Stimulated activated CD4-positive, alpha-beta T cell treated with anti-CD3 and anti-CD28 coated beads, Interleukin-4, amount 100 ng/mL, for 1 hour (primary cell): ENCODE measurements around the gene NTSR1.

Source experiments
- DNase-seq: peaks from one replicate; pipeline ENCODE4 v3.0.0-alpha.2; 2020

NTSR1 gene

DNA sequence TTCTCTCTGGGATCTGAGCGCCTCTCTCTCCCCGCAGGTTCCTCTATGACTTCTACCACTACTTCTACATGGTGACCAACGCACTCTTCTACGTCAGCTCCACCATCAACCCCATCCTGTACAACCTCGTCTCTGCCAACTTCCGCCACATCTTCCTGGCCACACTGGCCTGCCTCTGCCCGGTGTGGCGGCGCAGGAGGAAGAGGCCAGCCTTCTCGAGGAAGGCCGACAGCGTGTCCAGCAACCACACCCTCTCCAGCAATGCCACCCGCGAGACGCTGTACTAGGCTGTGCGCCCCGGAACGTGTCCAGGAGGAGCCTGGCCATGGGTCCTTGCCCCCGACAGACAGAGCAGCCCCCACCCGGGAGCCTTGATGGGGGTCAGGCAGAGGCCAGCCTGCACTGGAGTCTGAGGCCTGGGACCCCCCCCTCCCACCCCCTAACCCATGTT is 51.4 kb downstream of the NTSR1 start:
- no peak for DNase-seq

DNA sequence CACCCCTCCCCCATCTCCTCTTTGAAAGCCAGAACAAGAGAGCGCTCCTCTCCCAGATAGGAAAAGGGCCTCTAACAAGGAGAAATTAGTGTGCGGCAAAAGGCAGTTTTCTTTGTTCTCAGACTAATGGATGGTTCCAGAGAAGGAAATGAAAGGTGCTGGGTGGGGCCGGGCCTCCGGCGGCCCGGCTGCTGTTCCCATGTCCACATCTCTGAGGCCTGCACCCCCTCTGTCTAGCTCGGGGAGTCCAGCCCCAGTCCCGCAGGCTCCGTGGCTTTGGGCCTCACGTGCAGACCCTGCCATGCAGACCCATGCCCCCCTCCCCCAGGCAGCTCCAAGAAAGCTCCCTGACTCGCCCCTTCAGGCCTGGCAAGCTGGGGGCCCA is 51.8 kb downstream of the NTSR1 start:
- no peak for DNase-seq

DNA sequence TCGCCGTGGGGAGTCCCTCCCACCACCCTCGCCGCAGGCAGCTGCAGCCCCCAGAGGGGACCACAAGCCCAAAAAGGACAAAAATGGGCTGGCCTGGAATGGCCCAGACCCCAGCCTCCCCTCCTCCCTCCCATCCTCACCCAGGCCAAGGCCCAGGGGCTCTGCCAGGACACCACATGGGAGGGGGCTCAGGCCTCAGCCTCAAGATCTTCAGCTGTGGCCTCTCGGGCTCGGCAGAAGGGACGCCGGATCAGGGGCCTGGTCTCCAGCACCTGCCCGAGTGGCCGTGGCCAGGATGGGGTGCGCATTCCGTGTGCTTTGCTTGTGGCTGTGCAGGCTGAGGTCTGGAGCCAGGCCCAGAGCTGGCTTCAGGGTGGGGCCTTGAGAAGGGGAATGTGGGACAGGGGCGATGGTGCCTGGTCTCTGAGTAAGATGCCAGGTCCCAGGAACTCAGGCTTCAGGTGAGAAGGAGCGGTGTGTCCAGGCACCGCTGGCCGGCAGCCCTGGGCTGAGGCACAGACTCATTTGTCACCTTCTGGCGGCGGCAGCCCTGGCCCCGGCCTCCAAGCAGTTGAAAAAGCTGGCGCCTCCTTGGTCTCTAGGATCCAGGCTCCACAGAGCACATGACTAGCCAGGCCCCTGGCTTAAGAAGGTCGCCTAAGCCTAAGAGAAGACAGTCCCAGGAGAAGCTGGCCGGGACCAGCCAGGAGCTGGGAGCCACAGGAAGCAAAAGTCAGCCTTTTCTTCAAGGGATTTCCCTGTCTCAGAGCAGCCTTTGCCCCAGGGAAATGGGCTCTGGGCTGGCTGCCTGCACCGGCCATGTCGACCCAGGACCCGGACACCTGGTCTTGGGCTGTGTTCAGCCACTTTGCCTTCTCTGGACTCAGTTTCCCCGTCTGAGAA is 52.5 kb downstream of the NTSR1 start:
- no peak for DNase-seq

DNA sequence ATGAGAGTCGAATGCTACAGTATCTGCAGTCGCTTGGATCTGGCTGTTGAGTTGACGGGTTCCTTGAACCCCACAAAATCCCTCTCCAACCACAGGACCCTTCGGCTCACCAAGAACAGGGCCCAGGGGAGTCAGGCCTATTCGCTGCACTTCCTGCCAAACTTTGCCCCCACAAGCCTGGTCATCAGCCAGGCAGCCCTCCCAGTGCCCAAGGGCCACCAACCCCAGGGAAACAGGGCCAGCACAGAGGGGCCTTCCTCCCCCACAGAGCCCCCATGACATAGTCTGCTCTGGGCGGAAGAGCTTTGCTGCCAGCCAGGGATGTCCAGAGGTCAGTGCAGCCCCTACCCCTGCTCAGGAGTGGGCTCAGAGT is 53.1 kb downstream of the NTSR1 start:
- DNase-seq = no peak

DNA sequence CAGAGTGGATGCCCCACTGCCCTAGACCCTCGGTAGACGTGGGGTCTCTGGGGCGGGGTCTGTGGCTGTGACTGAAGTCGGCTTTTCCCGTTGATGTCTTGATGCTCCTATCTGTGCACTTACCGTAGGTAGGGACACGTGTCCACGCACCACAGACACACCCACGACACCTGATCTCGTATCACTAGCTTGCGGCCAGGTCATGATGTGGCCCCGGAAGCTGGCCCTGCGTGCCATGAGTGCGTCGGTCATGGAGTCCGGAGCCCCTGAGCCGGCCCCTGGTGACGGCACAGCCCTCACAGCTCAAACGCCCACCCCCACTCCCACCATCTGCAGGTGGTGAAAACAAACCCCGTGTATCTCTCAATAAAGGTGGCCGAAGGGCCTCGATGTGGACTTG is 53.7 kb downstream of the NTSR1 start:
- DNase-seq = no peak

DNA sequence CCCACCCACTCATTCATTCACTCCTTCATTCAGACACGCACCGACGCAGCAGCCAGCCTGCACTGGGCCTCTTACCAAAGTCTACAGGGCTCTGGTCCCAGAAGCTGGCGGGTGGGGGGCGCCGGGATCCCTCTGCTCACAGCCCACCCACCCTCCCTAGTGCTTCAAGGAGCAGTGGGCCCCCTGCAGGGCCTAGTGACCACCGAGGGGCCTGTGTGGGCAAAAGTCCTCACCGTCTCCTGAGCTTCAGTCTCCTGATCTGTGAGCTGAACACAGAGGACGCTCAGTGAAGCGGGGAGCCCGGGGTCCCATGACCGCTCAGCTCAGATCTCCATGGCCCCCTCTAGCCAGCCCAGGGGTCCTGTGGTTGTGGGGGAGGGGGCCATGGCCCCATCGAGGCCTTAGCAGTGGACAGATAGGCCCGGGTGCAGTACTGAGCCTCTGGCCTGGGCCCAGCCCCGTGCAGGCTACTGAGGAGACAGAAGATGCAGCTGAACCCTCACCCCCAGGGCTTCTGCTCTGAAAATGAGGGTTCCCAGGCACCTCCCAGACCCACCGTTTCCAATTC is 54.2 kb downstream of the NTSR1 start:
- no peak for DNase-seq

DNA sequence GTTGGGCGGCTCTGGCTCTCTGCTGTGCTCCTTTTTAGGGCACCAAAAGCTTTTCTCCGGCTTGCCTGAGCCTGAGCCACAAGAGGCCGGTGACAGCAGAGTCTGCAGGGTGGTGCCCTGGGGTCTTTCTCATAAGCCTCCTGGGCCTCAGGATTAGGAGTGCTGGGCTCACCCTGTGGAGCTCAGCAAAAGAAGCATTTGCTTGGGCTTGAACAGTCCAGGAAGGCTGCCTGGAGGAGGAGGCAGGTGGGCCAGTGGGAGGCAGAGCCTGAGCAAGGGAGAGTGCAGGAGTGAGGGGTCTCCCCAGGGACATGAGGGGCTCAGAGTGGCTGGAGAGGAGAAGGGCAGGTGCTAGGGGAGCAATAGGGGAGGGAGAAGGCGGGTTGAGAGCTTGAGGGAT is 54.8 kb downstream of the NTSR1 start:
- DNase-seq = no peak

DNA sequence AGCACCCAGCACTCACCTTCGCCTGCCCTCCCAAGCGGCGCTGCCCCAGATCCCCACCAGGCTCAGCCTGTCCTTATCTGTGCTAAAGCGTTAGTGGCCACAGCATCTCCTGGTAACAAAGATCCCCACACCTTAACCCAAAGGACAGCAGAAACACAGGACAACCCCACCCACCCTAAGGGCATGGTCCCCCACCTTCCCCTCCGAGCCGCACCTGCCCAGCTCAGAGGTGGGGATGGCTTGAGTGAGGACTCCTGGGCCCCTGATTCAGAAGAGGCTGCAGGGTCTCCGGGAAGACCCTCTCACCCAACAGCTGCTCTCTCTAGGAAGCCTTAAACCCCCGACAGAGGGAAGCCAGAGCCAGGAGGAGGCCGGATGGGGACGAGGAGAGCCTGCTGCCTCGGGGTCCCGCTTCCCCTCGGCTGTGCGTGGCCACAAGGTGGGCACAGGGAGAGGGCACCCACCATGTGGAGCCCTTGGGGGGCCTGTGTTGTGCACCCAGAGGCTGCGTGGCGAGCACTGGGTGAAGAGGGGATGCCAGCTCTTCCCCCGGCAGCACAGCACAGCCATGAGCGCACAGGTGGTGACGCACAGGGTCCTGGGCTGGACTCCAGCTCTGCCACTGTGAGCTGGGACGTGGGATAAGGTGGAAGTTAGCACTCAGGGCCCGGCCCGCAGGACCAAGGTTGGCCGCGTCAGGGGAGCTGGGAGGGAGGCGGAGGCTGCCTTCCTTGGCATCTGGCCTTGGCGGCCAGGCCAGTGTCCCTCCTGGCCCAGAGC is 55.7 kb downstream of the NTSR1 start:
- no peak for DNase-seq

DNA sequence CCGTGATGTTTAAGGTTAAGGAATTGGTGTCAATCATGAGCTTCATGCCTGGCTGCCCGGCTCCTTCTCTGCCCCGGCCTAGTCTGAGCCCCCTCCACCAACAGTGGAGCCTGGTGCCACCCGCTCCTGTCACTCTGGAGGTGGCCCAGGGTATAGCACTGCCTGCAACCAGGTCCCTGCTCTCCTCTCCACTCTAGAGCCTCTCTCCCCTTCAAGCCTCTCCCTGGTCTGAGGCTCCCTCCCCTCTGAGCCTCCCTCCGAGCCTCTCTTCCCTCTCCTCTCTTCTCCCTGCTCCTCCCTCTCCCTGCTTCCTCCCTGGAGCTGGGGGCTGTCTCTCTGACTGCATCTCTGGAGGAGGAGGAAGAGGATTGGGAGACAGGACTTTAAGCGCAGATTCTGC is 56.4 kb downstream of the NTSR1 start:
- no peak for DNase-seq

DNA sequence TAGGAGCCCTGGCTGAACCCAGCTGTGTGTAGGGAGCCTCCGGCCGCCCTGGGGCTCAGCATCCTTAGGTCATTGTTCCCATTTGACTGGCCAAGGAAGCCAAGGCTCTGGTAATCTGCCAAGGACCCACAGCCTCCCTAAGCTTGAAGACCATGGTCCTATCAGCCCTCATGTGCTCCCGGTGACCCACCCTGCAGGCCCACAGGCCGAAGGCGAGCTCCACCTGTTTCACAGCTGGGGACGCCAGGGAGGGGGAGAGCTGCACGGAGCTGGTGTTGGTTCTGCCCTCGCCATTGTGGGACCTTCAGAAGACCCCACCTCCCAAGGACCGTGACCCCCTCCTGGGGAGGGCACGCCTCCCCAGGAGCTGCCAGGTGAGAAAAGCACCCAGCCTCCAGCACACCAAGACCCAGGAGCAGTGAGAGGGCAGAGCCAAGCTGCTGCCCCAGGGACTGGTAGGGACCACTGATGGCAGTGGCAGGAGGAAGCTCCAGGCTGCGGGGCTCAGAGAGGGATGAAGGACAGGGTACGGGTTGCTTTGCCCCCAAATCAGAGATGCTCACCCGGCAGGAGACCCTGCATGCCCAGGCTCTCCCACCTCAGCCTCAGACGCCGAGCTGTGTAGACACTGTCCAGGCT is 56.9 kb downstream of the NTSR1 start:
- no peak for DNase-seq

DNA sequence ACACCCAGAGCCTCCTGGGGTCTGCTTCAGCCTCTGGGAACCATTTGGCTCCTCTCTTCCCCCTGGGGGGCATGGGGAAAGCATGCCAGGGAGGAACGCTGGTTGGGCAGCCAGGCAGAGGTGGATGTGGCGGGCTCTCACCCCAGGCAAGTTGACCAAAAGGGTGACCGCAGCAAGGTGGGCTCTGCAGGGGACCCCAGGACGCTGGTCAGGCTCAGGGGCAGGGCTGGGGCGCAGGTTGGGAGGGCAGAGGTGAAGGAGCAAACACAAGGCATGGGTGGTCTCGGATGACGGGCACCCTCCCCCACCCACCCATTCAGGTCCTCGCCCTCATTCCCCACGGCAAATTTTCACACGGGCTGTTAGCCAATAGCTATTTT is 57.4 kb downstream of the NTSR1 start:
- DNase-seq = no peak

DNA sequence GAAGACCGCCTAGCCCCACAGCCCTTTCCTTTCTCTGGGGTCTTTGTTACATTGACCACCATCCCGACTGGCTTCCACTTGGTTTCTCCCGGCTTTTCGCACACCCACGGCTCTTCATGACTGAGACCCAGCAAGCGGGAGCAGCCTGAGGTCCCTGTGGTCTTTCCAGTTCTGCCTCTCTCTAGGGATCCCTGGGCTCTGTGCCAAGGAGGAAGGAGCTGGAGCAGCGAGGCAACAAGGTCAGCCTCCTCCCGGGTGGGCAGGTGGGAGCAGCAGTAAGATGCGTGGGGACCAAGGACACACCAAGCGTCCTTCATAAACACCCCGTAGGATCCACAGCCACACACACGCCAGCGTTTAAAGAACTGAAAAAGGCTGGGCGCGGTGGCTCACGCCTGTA is 58.1 kb downstream of the NTSR1 start:
- no peak for DNase-seq

DNA sequence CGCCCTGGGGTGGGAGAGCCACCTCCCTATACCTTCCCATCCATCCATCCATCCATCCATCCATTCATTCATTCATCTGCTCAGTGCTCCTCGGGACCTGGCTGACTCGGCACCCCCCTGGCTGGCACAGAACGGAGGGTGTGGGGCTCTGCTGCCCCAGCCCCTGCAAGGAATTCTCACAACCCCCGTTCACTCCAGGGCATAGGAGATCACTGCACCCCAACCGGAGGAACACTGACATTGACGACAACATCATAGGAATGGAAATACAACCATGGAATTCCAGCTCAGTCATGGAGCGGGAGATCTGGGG is 59.6 kb downstream of the NTSR1 start:
- no peak for DNase-seq

DNA sequence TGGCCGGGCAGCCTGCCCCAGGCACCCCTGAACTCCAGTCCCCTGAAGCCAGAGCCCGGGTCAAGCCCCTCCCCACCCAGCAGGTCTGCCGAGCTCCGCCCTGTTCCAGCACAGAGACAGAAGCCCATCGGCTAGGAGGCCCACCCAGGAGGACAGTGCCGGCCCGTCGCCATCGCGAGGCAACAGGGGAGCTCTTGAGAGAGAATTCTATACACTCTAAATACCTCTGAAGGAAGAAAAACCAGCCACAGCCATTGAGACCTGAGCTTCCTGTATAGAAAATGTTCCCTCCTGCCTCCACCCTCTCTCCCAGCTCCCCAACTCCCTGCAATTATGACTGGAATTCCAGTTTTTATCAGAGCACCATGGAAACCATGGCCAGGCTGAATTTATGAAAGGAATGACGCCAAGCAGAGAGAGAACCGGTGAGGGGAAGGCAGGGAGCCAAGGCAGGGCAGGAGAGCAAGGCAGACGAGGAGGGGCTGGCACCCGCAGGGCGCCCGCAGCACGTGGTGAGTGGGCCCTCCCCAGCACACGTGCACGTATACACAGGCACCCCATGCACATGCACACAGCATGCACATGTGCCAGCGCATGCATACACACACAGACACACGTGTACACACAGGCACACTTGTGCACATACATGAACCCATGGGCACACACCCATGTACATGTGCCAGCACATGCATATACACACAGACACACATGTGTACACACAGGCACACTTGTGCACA is 60.1 kb downstream of the NTSR1 start:
- no peak for DNase-seq

DNA sequence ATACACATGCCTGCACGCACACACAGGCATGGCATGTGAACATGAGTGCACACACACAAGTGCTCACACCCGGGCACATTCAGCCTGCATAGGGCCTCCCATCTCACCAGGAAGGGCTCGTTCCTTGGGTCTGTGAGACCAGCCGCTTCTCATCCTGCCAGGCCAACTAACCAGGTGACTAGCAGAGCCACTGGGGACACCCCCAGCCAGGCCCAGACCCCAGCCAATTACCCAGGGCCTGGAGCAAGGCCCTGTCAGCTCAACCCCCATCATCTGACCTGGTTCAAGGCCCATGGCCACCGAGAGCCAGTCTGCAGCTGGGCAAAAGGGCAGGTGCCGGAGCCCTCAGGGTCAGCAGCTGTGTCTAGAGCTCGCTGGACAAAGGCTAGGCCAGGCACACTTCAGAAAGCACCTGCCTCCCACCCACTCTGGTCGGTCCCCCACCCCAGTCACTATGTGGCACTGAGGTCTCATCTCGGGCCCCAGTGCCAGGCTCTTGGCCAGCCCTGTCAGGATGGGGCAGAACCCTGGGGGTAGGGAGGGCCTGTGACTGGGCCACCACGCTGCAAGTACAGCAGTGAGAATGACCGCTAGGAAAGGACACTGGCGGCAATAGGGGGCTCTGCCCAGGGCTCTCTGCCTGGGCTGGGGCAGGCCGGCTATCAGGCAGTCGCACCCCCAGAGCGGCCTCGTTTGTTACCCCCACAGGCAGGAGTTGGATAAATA is 60.9 kb downstream of the NTSR1 start:
- no peak for DNase-seq

DNA sequence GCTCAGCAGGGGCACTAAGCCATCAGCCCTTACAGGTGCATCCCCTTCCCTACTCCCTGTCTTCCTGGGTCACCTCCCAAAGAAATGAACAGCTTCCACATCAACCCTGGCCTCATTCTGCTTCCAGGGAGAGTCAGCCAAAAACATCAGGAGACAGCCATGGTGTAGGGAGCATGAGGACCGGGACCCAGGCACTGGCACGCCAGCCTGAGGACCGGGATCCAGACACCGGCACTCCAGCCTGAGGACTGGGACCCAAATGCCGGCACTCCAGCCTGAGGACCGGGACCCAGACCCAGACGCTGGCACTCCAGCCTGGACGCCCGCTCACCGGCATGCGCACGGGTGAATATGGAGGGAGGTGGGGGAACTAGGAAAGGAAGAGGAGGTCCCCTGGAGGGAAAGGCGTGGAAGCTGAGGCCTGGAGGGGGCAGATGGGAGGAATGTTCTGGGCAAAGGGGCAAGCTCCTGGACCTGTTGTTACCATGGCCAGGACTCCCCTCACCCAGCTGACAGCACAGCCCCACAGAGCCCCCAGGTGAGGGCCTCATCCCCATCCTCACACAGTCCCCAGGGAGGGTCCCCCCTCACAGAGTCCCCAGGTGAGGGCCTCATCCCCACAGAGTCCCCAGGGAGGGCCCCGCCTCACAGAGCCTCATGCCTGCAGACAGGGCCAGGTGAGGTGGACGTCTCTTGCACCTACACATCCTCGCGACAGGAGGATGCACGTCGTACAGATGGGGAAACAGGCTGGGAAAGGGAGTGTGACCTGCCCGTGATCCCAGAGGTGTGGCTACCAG is 61.7 kb downstream of the NTSR1 start:
- no peak for DNase-seq

DNA sequence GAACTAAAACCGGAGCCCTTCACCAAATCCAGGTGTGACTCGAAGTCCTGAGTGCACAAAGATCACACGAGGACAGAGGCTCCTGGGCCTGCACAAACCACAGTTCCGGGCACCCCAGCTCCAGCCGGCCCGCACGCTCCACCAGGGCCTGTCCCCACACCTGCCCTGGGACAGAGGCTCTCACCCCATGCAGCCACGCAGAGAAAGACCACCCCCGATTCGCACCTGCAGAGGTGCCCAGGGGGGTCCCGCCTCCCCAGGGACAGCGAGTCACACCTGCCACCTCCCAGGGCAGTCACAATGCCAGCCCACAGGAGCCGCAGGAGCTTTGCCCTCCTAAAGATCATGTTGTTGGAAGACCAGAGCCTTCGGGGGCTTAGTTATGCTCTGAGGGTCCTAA is 62.3 kb downstream of the NTSR1 start:
- DNase-seq = no peak

DNA sequence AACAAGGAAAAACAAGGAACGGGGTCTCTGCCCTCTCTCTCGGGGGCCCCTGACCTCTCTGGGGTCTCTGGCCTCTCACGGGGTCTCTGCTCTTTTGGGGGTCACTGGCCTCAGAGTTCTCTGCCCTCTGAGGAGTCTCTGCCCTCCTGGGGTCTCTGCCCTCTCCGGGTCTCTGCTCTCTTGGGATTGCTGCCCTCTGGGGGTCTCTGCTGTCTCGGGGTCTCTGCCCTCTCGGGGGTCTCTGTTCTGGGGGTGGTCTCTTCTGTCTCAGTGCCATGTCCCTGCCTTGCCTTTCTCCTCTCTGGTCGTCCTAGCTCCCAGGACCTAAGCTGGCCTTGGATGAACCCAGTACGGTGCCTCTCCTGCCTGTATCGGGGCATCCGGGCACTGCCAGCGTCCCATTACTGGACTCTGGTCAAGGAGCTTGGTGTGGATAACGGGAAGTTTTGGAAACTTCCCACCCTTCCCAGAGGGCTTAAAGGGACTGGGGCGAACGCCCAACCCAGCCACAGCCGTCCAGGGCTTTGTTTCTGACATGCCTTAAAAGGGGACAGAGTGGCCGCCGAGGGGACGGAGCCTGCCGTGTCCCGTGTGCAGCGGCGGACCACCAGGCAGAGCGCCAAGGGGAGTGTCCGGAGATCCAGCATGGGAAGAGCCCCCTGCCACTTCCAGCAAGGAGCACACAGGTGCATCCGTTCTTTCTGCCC is 62.9 kb downstream of the NTSR1 start:
- no peak for DNase-seq

DNA sequence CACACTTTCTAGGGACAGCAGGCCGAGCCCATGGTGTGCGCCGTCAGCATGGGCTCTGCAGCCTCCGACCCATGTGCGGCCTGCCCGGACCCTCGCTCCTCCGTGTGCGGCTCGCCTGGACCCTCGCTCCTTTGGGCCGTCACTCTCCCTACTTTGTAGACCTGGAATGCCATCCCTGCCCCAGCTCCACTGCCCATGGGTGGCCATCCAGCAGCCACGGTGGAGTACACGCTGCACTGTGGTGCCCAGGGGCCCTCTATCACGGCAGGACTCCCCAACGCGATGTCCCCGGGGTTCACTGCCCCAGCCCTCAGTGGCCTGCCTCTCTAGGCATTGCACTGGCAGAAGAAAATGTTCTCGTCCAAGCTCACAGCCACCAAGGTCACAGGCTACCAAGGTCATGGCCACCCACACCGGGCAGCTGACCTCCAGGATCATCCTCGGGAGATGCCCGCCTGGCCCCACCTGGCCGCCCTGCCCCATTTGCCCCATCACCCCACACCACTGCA is 63.5 kb downstream of the NTSR1 start:
- DNase-seq = no peak

DNA sequence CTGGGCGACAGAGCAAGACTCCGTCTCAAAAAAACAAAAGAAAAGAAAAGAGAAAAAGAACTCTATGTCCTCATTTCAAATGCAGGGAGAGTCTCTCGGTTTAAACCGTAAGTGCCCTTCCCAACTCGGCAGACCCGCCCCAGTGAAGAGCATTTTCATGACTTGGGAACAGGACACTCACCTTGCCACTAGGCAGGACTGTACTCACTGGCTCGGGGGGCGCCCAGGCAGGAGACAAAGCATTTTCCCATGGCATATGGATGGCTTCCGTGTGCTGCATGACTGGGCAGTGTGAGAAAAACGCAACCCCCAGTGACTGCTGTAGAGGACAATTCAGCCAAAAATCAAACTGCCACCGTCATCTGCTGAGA is 64.0 kb downstream of the NTSR1 start:
- DNase-seq = no peak
